ENCODE measurements around the gene KRTAP17-1.
"Not testable (repeated sequence)": the region's sequence is repeated elsewhere in the genome, so short reads cannot be mapped to it uniquely, and the experiment has no call there.

Gene KRTAP17-1

DNA sequence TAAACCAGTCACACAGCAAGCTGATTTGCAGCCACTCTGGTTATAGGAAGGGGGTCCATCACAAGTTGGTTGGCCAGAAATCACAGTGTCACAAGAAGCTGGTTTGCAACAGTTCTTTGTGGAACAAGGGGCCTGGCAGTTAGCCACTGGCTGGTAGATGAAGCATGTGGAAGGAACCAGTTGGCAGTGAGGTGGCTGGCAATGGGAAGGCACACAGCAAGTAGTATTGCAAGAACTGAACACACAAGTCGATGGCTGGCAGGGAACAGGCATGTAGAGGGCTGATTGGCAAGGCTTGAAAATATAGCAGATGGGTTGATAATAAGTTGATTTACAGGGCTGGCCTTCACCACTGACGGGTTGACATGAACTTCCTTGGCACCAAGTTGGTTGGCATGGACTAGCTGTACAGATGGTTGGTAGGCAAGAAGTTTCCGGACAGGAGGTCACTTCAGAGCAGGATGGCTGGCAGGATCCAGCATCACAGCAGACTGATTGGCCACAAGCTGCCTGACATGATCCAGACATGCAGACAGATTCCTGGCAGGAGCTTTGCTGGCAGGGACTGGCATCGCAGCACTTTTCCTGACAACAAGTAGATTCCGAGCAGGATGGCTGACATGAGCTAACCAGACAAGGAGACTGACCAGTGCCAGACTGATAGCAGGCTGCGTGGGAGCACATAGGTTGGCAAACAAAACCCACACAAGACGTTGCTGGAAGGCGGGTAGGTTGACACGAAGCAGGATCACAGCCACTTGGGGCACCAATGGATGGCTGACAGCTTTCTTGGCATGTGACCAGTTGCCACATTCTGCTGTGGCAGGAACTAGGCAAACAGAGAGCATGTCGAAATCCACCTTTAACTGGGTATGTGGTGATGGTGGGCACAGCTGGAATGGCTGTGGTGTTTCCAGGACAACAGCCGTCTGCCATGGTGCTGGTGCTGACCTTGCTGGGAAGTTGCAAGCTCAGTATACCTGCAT is 13.3 kb downstream of the KRTAP17-1 start, which contains the start of gene KRTAP29-1:
Gene KRTAP29-1 (minus strand): TSS at position 936 of the 986 bp plus-strand sequence. CDS start 0 bp downstream, at position 936.
- no peak for DNase-seq

GRCh38 chr17:41301204-41301790 is 14.2 kb downstream of the KRTAP17-1 start:
- no peak for DNase-seq

- DNase-seq, result no peak
Measured at GRCh38 chr17:41298458-41299135, 16.9 kb downstream of the KRTAP17-1 start.

DNA sequence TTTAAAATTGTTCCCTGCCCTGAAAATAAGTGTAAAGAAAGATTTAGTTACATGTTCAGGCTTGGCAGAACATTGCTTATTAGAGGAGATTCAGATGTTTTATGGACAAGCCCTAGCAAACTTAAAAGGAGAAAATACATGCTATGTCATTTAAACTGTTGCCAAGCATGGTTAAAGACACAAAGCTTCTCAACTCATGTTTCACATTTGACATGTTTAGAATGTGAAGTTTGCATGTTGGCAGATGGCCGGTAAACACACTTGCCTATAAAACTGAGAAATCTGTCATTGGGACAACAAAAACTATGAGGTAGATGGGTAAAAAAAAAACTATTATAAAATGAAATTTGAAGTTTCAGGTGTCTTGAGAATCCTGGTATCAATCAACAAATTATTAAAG is 18.7 kb downstream of the KRTAP17-1 start:
- DNase-seq, result no peak

GRCh38 chr17:41294016-41294415 is 21.5 kb downstream of the KRTAP17-1 start:
- DNase-seq, result no peak

DNA sequence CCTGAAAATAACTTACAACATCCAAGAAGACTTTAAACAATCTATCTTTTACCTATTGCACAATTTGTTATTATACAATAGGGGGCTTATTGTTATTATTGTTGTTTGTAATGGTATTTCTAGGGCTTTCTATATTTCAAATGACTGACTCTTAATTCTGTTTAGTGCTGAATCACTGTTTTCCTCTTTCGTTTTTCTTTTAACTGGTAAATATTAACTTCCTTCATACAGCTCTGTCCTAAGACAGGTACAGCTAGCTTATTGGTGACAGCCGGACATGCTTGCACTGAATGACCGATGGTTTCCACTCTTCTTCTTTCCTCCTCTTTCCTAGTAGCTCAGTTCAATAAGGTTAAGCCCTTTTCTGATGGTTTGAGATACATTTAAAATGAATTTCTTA is 28.5 kb downstream of the KRTAP17-1 start:
- no peak for DNase-seq

DNA sequence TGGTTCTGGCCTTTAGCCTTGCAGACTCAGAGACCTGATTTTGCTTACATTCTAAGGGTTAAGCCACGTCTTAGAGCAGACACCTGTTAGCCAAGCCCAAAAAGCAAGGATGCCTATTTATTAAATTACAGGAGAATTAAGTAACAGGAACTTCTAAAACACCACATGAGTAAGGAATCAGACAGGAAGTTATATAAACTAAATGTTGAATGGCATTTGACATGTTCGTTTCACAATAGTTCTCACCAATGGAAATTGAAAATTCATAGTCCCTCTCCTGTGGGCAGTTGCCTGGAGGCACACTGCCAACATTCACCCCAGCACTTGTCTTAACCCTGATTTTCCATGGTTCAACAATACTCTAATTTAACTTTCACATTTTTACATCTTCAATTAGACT is 31.0 kb downstream of the KRTAP17-1 start:
- DNase-seq, result peak in 1 of 6 experiments; percentile 9

DNA sequence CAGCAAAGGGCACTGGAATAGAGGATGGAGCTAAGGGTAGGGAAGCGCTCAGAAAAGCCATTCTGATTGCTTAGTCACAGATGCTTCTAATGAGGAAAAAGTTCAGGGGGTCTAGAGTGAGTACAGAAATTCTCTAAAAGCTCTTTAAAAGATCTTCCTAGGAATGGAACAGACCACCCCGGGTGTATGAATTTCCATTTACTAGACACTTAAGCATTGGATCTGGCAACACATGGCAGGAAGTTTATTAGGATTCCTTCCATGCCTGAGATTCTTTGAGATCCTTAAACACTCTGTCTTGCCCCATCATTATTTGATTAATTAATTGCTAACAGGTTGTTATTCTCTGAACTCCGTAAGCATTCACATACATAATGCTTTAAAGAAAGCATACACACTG is 31.5 kb downstream of the KRTAP17-1 start:
- no peak for DNase-seq

DNA sequence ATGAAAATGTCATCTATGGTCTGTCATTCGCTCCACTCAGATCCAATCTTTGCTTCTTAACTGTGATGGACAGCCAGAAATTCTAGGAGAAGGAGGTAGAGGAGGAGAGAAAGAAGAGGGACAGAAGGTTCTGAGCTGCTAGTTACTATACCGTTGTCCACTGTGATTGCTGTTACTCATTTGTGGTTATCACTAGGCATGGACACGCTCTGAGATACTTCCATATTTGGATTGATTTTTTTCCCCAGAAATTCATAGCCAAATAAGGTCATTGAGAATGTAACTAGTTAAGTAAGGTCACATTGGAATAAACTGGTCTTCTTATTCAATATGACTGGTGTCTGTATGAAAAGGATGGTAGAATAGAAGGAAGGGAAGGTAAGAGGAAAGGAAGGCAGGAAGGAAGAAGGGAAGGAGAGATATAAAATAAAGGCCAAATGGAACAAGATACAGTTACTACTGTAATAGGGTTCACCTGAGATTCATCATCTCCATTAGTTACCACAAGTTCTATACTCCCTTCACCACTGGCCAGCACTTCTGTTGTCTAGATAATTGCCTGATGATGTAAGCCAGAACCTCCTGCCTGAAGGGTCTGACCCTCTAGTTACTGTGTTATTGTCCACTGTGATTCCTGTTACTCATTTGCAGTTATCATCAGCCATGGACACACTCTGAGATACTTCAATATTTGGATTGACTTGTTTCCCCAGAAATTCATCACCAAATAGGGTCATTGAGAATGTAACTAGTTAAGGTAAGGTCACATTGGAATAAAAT is 37.1 kb downstream of the KRTAP17-1 start:
- DNase-seq, result no peak

GRCh38 chr17:41275648-41276190 is 39.8 kb downstream of the KRTAP17-1 start, which contains the start of gene KRTAP9-7:
TSS of gene KRTAP9-7 (plus strand) at chr17:41275698. CDS start at chr17:41275698, 0 bp downstream.
- not testable (repeated sequence) for DNase-seq

GRCh38 chr17:41271858-41272257 is 43.7 kb downstream of the KRTAP17-1 start:
- no peak for DNase-seq

GRCh38 chr17:41271323-41271722 is 44.2 kb downstream of the KRTAP17-1 start:
- not testable (repeated sequence) for DNase-seq

- no peak for DNase-seq
Measured at GRCh38 chr17:41267711-41268110, 47.8 kb downstream of the KRTAP17-1 start.

- no peak for DNase-seq
Measured at GRCh38 chr17:41265078-41265477, 50.4 kb downstream of the KRTAP17-1 start, which contains the start of gene KRTAP9-6. TSS of gene KRTAP9-6 (plus strand) at chr17:41265378. CDS start at chr17:41265378, 0 bp downstream.
